Stimulated activated CD8-positive, alpha-beta memory T cell treated with anti-CD3 and anti-CD28 coated beads, Interleukin-4, amount 100 ng/mL, for 4 hours (primary cell): ENCODE data around the gene FHAD1.

Experiments
- DNase-seq, 2 donors: peaks; one replicate each; pipeline ENCODE4 v3.0.0-alpha.2; 2020; ENCODE audit warnings: low read depth in 2 of 2, low spot score in 1 of 2

Gene FHAD1

DNA sequence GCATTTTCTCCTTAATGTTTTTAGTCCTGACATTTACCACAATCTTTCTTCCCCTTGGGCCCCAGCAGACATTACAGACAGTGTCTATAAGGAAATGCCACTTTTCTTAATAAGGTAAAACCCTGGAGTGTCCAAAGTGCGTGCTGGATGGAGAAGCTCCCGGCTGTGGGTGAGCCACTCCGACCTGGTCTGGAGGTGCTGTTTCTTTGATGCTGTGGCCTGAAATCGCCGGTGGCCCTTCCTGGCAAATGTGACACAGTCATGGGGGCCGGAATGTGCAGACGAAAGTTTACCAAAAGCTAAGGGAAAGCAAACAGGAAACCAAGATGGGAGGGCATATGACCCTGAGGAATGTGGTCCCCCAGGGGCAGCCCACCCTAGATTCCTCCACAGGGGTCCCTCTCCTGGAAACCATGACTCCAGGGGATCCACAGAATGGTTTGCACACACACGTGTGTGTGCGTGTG, 77.9 kb downstream of the FHAD1 start:
- no peak for DNase-seq

DNA sequence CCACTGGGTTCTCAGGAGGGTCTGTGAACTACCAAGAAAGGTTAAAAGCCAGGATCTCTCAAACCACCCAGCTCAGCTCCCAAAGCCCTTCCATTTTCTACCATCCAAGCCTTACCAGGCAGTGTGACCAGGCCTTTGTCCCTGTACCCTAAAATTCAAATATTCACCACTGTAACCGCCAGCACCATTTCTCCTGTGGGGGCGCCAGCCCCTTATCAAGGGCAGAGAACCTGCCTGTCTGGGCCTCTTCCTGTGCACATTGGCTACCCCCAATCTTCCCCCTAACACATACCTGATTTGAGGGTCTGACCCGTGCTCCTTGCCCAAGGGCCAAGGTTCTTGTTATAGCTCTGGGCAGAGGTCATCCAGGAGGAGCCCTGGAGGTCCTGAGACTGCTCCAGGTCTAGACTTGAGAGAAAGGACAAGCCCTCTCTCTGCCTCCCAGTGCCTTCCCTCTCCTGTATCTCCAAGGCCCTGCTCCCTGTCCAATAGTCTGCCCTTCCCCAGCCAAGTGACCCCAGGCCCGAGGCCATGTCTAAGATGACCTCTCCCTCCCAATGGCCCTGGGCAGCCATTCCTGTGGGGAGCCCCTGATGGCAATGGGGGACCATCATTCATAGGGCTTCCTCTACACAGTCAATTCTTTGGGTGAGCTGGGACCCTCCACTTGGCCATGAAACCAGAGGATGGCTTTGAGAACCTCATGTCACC, 78.5 kb downstream of the FHAD1 start:
- no peak for DNase-seq

DNA sequence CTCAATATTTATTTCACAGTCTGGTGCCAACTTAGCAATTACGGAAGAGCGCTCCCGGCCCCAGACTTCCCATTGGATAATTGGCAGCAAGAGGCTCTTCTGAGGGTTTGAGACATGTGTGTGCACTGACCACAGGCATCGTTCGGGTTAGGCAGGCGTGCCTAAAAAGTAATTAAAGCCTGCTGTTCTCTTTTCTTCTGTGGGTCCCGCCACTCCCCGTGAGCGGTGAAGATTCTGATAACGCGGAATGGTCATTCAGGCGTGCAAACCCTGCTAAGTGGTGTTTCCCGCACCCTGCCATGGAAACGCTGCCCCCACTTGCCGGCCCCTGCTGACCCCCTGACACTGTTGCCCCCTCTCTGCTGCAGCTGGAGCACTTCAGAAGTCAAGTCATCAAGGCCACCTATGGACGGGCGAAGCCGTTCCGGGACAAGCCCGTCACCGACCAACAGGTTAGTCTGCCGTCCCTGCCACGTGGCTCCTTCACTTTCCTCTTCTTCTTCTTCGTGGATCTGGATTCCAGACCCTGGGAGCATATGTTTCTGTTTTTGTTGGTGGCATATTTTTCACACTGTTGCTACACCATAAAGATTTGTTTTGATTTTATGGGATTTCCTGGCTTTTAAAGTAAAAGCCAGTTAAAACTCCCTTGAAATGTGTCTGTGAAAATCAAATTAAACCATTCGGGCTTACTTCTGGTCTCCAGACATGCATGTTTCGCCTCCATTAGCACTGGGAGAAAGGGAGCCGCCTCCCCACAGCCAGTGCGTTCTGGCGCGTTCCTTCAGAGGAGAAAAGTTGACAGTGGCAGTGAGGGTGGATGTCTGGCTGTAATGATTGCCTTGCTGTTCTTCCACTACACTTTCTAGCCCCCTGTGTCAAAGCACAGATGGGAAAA, 79.9 kb downstream of the FHAD1 start:
- no peak for DNase-seq

DNA sequence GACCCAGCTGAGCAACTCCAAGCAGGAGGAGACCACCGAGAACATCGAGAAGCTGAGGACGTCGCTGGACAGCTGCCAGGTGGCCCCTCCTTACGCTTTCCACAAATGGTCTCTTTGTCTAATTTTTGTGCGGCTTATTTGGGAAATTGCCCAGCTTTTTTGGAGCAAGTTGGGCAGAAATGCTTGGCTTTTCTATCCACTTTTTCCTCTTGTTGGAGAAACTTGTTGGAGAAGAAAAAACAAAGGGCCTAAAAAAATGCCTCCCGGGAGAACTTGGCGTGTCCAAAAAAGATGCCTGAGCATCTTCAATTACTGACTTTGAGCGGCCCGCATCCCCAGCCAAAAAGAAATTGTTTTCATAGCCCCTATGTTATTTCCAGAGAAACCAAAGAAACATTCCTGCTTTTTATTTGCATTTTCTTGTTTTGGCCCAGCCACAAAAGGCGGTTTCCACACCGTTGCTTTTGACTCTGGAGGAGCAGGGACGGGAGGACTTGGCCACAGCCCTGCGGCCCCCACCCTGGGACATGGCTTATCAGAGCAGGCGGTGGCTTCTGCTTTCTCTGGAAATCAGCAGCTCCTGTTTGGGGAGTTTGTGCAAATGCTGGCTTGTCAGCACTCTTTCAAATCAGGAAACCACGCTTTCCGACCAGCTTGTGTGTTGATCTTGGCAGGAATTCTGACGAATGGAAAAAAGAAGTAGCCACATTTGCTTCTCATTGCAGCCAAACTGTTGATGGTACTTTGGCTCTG, 81.5 kb downstream of the FHAD1 start:
- no peak for DNase-seq

DNA sequence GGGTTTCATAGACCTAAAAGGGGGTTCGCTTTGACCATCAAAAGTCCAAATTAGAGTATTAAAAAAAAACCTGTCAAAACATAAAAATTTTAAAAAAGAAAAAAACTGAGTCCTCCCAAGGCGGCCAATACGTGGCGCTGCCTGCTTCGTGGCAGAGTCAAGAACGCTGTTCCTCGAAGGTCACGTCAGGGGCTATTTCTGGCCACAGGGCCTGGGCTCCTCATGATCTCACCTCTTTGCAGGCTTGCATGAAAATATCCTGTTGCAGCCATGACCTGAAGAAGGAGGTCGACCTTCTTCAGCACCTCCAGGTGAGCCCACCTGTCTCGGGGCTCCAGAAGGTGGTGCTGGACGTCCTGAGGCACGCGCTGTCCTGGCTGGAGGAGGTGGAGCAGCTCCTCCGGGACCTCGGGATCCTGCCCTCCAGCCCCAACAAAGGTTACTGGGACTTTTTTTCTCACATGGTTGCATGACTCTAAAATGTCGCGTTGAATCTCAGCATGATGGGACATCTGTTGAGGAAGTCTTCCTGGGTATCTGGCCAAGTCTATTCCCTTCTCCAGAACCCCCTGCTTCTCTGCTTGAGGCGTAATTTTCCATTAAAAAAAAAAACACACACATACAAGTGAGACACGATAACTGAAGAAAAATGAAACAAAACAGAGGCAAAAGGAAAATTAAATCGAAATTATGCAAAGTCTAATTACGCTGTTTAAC, 82.2 kb downstream of the FHAD1 start:
- no peak for DNase-seq

DNA sequence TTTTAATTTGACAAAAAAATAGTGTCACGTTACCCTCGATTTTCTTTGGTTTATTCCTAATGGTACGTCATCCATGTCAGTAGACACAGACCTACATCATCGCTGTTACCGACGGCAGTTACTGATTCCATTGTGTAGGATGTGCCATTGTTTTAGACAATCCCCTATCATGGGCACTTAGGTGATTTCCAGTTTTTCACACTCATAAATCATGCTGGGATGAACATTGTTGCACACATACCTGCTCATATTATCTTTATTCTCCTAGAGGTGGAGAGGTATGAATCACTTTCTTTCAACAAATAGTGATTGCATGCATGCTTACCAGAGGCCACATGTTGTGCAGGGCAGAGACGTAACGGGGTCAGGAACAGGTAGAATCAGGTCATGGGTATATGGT, 83.0 kb downstream of the FHAD1 start:
- DNase-seq = no peak

DNA sequence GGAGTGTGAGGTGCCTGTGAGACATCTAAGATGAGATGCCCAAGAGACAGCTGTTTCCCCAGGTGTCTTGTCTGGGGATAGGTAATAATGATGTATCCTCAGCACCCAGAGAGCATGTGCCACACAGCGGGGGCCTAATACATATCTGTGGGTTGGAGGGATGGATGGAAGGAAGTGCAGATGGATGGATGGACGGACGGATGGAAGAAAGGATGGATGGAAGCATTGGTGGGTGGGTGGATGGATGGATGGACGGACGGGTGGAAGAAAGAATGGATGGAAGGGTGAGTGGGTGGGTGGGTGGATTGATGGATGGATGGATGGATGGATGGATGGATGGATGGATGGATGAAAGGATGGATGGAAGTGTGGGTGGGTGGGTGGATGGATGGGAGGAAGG, 84.2 kb downstream of the FHAD1 start:
- no peak for DNase-seq

DNA sequence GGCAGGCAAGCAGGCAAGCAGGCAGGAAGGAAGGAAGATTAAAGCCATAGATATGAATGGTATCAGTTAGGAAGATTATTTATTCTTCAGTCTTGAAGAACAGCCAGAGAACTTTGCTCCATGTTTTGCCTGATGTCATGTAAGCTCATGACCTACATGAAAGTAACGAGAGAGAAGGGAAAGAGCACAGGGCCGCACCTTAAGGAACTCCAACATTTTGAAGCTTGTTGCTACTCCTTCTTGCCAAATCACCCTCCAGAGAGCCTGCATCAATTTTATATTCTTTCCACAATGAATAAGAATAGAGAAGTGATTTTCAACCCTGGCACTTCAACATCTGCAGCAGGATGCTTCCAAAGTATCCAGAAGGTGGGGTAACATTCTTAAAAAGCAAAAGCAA, 84.7 kb downstream of the FHAD1 start:
- no peak for DNase-seq

DNA sequence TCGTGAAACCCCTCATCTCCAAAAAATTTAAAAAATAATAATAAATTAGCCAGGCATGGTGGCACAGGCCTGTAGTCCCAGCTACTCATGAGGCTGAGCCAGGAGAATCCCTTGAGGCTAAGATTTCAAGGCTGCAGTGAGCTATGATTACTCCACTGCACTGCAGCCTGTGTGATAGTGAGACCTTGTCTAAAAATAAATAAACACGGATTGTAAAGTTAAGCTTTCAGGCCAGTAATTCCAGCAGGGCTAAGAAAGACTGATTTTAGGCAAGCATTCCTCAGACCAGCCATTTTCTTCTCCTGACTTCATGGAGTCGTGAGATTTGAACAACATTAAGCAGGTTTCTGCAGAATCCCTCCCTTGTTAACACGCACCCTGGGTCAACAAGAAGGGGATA, 85.5 kb downstream of the FHAD1 start:
- no peak for DNase-seq

DNA sequence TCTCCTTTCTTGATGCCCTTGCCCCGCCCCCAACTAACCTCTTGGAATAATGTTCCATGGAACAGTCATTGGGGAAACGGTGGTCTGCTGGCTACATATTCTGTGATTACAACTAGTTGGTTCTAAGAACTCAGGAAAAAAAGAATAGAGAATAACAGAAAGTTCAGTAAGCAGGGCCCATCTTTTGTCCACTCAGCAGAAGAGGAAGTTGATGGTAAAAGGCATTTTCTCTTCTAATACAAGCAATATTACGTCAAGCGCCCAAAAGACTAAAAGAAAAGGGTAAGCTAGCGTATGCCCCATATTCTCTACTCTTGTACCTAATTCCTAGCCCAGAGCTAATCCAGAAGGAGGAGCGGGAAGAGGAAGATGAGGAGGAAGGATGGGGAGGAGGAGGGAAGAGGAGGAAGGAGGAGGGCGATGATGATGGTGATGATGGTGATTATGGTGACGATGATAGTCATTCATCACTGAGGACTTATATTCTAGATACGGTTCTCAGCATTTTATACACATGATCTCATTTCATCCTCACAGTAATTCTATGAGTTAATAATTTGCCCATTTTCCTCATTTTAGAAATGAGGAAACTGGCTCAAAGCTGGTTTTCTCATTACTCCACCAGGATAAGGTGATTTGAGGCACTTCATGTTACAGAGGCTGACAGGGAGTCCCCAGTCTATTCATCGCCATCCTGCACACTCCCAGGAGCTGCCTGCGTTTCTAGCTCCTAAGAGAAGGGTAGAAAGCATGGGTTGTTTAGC, 86.1 kb downstream of the FHAD1 start:
- no peak for DNase-seq

DNA sequence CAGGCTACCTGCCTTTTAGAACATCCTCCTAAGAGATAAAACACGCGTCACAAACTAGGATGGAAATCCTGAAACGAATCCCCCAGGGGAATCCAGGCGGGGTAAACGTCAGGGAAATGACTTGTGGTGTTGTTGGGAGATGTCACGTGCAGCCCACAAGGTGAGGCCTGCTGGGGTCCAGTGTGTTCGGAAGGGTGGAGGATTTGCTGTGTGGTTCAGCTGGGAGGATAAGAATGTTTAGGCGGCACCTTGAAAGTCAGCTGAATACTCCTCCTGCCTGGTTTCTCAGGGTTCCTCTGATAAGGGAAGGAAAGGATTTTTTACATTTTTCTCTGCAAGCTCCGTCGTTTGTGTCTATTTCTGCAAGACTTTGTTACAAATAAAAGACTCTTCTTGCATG, 88.0 kb downstream of the FHAD1 start:
- DNase-seq = no peak

DNA sequence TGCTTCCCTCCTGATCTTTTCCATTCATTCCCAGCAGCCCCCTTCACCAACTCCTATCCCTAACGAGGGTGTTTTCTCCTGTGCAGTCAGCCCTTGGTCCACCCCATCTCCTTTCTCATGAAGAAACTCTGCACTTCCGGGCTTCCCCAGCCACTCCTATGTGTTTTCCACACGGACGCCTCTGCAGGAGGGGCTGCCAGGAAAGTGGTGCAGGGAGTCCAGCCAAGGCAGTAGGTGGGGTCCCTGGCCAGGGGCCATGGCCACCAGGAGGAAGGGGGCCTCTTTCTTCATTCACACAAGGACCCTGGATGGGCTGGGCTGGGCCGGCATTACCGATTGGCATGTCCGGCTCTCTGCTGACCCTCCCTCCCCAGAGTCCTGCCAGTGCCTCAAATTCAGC, 89.8 kb downstream of the FHAD1 start:
- no peak for DNase-seq

DNA sequence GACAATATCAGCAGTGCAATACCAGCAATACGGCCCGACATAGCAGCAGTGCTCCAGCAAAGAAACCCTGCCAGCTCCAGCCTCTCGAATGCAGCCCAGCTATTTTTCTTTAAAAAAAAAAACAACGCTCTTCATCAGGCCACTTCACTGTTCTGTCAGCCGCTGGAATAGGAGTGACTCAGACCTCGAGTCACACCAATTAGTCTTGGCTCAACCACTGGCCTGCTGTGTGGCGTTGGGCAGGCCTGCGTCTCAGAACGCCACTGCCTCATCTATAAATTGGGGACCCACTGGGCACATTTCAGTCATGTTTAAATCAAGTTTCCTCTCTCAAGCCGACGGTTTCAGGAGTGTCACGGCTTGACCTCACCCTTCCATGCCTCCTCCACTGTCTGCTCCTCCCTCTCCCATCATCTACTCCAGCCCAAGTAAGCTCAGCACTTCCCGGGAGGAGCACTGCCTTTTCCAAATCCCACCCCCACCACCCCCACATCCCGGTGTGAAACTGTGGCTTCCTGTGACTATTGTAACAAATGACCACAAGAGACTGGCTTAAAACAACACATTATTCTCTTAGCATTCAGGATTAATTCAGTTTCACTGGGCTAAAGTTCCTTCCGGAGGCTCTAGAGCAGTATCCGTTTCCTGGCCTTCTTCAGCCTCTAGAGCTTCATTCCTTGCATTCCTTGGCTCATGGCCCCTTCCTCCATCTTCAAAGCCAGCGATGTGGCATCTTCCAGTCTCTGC, 90.8 kb downstream of the FHAD1 start:
- no peak for DNase-seq

DNA sequence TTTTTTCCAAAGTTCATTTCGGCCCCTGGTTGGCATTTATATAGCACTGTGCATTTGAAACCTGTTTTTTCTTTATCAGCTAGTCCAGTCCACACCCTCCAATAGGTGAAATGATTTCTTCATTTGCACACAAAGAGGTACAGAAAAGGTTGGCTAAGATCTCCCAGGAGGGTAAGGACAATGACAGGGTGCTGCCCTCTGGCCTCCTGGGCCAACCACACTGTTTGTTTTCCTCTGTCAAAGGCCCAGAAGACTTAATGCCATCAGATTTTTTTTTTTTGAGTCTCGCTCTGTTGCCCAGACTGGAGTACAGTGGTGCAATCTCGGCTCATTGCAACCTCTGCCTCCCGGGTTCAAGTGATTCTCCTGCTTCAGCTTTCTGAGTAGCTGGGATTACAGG, 92.5 kb downstream of the FHAD1 start:
- no peak for DNase-seq

DNA sequence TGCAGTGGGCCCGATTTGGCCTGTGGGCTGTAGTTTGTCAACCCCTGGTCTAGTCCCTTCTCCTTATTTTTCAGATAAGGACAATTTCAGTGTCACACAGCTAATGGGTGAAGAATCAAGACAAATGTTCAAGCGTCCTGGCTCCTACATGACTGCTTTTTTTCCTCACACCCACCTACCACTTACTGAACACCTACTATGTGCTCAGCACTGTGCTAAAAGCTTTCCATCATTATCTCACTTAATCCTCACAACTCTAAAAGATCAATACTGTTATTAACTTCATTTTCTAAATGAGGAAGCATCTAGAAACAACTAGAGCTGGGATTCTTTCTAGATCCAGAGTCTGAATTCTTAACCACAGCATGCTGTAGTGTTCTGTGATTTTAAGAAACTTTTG, 94.2 kb downstream of the FHAD1 start:
- no peak for DNase-seq

DNA sequence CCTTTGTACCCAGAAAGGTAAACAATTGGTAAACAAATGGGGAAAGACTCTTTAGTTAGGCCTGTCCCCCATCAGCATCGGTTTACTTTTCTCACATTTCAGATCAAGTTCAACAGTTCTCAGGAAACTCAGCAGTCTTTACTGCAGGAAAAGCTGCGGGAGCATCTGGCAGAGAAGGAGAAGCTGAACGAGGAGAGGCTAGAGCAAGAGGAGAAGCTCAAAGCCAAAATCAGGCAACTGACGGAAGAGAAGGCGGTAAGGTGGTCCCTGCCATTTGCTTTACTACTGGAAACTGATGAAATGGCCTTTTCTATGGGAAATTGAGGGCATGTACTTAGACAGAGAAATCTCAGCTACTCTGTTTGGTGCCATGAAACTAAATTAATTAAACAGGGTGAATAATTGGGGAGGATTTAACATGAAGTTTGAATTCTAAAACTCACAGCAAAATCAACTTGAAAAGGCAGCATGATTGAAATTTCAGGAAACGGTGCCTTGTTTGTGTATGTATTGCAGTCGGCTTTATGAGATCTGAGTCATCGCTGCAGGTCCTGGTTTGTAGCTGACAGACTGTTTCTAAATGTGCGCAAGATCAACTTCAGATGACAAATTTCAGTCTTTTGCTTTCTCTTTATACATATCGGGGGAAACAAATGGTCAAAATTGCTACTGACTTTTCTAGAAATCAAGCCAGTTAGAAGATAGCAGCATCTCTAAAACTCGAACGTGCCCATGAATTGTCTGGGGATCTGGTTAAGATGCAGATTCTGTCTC, 94.8 kb downstream of the FHAD1 start:
- DNase-seq = no peak

DNA sequence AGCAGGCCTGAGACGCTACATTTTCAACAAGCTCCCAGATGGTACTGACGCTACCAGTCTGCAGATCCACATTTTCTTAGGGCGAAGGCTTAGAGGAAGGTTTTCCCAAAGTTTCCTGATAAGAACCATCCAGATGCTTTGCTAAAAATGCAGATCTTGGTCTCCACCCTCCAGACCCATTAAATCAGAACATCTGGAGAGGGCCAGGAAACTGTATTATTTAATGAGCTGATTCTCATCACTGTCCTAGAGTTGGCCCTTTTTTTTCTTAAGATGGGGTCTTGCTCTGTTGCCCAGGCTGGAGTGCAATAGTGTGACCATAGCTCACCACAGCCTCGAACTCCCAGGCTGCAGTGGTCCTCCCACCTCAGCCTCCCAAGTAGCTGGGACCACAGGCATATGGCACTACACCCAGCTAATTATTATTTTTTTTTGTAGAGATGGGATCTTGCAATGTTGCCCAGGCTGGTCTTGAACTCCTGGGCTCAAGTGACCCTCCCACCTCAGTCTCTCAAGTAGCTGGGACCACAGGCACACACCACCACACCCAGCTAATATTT, 95.5 kb downstream of the FHAD1 start:
- DNase-seq = no peak

DNA sequence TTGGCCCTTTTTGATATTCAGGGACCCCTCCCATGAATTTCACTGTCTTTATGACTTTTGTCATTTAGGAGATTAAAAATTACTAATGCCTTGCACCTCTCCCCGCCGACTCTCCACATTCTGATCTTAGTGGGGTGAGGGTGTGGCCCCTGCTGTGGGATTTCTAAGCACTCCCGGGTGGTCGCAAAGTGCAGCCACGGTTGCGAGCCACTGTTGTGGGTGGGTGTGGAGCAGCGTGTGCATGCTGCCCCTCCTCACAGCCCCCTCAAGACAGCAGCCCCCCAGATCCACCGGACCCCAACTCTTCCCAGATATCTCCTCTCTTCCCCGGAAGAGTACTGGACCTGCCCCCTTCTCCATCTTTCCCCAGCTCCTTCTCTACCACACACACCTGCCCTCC, 96.1 kb downstream of the FHAD1 start:
- DNase-seq = no peak

DNA sequence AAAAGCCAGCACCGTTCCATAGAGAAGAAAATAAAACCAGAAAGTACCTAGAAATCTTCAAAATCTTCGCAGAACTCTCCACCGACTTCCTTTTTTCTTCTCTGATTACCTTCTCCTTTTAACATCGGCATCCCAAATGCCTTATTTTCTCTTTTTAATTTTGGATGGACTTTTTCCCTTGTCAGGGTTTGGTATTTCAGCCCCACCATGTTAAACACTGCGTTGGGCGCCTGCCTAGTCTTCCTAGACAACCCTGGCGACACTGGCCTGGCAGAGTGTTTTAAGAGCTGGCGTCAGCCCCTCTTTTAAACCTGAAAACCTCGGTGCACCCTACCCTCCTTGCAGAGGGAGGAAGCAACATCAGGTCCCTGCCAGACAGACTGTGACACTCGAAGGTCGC, 96.7 kb downstream of the FHAD1 start:
- DNase-seq = no peak
